ENCODE data around the gene TMEM255A. TPM values are rescaled to one million over a fixed set of nuclear protein-coding genes. Genes with fewer than 3 reads are reported as not detected.

TMEM255A gene
- total and polyA plus RNA-seq, 2 experiments from 2014 or later: 0.21 to 0.28 TPM

DNA sequence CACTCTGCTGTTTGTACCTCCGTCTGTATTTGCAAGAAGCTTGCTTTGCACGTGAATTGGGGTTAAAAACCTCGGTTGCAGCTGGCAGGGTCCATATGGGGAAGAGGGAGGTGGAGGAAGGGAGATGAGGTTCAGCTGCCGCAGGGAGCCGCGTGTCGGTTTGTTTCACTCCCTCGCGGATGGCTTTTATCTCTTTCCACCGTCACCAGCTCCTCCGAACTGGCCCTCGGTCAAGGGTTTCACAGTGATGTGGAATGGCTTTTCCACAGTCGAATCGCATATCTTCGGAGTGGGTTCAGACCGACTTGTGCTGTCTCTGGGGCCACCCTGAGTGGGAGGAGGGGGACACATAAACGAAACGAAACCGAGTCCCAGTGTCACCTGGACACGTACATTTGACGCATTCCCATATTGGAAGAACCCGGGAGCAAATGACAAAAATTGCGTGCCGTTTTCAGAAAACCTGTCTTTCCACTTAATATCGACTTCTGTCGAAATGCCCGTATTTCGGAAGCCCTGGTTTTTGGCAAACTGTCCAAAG, 59.7 kb downstream of the TMEM255A start:
- Histone ChIP-seq H3K27ac (ENCODE audit: low read depth) (peak overlapping the region; percentile 77; the same call in 1 of the 2 replicates), H3K4me1 (ENCODE audit: insufficient read depth) (peaks cover 4% of the 10 kb centered on the region; the same call in 1 of the 2 replicates), H3K27me3 (ENCODE audit: insufficient read depth) (peaks cover 23% of the 10 kb centered on the region; the same call in 1 of the 2 replicates), H3K4me2 (peak overlapping the region; percentile 86), H3K36me3 (ENCODE audit: insufficient read depth) (0 out of 2 replicates have a peak, but pooled peaks cover 3% of the 10 kb centered on the region), H3K79me2 (replicated peaks; ENCODE audit: insufficient read depth) (peaks cover 12% of the 10 kb centered on the region), H4K20me1 (replicated peaks; ENCODE audit: insufficient read depth) (peaks cover 4% of the 10 kb centered on the region), H2AFZ (0 out of 2 replicates have a peak overlapping the region, but pooled peaks have one; percentile 43), H3K9me2 (ENCODE audit: insufficient read depth) (no peaks in the 10 kb centered on the region), H3K4me3 (peak overlapping the region; percentile 73), H3F3A (replicated peaks; ENCODE audit: low read depth) (no peaks in the 10 kb centered on the region)
- TF ChIP-seq STAT1 (IDR thresholded peaks at IDR 0.05; ENCODE audit: unreplicated experiment) (no peak), EZH2 (IDR thresholded peaks at IDR 0.05; ENCODE audit: low read depth, unreplicated experiment) (no peak), CREB1 (CRISPR knock-in tag; IDR thresholded peaks at IDR 0.05; ENCODE audit: low read depth) (no peak), NANOG (IDR thresholded peaks at IDR 0.05; ENCODE audit: borderline replicate concordance) (no peak), POLR2AphosphoS5 (IDR thresholded peaks at IDR 0.05; ENCODE audit: low read depth) (no peak), ZNF331 (CRISPR knock-in tag; IDR thresholded peaks at IDR 0.05; ENCODE audit: low read depth) (no peak), JUNB (IDR thresholded peaks at IDR 0.05; ENCODE audit: unreplicated experiment) (no peak), ZNF114 (CRISPR knock-in tag; IDR thresholded peaks at IDR 0.05) (no peak), EZH2phosphoT487 (IDR thresholded peaks at IDR 0.05; ENCODE audit: unreplicated experiment) (no peak)
- TF ChIP-seq, protein P1, sequence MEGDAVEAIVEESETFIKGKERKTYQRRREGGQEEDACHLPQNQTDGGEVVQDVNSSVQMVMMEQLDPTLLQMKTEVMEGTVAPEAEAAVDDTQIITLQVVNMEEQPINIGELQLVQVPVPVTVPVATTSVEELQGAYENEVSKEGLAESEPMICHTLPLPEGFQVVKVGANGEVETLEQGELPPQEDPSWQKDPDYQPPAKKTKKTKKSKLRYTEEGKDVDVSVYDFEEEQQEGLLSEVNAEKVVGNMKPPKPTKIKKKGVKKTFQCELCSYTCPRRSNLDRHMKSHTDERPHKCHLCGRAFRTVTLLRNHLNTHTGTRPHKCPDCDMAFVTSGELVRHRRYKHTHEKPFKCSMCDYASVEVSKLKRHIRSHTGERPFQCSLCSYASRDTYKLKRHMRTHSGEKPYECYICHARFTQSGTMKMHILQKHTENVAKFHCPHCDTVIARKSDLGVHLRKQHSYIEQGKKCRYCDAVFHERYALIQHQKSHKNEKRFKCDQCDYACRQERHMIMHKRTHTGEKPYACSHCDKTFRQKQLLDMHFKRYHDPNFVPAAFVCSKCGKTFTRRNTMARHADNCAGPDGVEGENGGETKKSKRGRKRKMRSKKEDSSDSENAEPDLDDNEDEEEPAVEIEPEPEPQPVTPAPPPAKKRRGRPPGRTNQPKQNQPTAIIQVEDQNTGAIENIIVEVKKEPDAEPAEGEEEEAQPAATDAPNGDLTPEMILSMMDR (conservative IDR thresholded peaks at IDR 0.05; ENCODE audit: low read depth in 2 of 2): no peak
- TF ChIP-seq, protein P2, sequence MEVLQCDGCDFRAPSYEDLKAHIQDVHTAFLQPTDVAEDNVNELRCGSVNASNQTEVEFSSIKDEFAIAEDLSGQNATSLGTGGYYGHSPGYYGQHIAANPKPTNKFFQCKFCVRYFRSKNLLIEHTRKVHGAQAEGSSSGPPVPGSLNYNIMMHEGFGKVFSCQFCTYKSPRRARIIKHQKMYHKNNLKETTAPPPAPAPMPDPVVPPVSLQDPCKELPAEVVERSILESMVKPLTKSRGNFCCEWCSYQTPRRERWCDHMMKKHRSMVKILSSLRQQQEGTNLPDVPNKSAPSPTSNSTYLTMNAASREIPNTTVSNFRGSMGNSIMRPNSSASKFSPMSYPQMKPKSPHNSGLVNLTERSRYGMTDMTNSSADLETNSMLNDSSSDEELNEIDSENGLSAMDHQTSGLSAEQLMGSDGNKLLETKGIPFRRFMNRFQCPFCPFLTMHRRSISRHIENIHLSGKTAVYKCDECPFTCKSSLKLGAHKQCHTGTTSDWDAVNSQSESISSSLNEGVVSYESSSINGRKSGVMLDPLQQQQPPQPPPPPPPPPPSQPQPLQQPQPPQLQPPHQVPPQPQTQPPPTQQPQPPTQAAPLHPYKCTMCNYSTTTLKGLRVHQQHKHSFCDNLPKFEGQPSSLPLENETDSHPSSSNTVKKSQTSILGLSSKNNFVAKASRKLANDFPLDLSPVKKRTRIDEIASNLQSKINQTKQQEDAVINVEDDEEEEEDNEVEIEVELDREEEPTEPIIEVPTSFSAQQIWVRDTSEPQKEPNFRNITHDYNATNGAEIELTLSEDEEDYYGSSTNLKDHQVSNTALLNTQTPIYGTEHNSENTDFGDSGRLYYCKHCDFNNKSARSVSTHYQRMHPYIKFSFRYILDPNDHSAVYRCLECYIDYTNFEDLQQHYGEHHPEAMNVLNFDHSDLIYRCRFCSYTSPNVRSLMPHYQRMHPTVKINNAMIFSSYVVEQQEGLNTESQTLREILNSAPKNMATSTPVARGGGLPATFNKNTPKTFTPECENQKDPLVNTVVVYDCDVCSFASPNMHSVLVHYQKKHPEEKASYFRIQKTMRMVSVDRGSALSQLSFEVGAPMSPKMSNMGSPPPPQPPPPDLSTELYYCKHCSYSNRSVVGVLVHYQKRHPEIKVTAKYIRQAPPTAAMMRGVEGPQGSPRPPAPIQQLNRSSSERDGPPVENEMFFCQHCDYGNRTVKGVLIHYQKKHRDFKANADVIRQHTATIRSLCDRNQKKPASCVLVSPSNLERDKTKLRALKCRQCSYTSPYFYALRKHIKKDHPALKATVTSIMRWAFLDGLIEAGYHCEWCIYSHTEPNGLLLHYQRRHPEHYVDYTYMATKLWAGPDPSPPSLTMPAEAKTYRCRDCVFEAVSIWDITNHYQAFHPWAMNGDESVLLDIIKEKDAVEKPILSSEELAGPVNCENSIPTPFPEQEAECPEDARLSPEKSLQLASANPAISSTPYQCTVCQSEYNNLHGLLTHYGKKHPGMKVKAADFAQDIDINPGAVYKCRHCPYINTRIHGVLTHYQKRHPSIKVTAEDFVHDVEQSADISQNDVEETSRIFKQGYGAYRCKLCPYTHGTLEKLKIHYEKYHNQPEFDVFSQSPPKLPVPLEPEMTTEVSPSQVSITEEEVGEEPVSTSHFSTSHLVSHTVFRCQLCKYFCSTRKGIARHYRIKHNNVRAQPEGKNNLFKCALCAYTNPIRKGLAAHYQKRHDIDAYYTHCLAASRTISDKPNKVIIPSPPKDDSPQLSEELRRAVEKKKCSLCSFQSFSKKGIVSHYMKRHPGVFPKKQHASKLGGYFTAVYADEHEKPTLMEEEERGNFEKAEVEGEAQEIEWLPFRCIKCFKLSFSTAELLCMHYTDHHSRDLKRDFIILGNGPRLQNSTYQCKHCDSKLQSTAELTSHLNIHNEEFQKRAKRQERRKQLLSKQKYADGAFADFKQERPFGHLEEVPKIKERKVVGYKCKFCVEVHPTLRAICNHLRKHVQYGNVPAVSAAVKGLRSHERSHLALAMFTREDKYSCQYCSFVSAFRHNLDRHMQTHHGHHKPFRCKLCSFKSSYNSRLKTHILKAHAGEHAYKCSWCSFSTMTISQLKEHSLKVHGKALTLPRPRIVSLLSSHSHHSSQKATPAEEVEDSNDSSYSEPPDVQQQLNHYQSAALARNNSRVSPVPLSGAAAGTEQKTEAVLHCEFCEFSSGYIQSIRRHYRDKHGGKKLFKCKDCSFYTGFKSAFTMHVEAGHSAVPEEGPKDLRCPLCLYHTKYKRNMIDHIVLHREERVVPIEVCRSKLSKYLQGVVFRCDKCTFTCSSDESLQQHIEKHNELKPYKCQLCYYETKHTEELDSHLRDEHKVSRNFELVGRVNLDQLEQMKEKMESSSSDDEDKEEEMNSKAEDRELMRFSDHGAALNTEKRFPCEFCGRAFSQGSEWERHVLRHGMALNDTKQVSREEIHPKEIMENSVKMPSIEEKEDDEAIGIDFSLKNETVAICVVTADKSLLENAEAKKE (CRISPR knock-in tag; IDR thresholded peaks at IDR 0.05): no peak
- TF ChIP-seq, protein P3, sequence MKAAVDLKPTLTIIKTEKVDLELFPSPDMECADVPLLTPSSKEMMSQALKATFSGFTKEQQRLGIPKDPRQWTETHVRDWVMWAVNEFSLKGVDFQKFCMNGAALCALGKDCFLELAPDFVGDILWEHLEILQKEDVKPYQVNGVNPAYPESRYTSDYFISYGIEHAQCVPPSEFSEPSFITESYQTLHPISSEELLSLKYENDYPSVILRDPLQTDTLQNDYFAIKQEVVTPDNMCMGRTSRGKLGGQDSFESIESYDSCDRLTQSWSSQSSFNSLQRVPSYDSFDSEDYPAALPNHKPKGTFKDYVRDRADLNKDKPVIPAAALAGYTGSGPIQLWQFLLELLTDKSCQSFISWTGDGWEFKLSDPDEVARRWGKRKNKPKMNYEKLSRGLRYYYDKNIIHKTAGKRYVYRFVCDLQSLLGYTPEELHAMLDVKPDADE (IDR thresholded peaks at IDR 0.05): no peak
- TF ChIP-seq, protein P4, sequence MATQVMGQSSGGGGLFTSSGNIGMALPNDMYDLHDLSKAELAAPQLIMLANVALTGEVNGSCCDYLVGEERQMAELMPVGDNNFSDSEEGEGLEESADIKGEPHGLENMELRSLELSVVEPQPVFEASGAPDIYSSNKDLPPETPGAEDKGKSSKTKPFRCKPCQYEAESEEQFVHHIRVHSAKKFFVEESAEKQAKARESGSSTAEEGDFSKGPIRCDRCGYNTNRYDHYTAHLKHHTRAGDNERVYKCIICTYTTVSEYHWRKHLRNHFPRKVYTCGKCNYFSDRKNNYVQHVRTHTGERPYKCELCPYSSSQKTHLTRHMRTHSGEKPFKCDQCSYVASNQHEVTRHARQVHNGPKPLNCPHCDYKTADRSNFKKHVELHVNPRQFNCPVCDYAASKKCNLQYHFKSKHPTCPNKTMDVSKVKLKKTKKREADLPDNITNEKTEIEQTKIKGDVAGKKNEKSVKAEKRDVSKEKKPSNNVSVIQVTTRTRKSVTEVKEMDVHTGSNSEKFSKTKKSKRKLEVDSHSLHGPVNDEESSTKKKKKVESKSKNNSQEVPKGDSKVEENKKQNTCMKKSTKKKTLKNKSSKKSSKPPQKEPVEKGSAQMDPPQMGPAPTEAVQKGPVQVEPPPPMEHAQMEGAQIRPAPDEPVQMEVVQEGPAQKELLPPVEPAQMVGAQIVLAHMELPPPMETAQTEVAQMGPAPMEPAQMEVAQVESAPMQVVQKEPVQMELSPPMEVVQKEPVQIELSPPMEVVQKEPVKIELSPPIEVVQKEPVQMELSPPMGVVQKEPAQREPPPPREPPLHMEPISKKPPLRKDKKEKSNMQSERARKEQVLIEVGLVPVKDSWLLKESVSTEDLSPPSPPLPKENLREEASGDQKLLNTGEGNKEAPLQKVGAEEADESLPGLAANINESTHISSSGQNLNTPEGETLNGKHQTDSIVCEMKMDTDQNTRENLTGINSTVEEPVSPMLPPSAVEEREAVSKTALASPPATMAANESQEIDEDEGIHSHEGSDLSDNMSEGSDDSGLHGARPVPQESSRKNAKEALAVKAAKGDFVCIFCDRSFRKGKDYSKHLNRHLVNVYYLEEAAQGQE (IDR thresholded peaks at IDR 0.05; ENCODE audit: unreplicated experiment): no peak
- Mint-ChIP-seq H3K4me3 (peak overlapping the region; percentile 95), H3K27ac (peak overlapping the region; percentile 82; the same call in 1 of the 2 replicates), H3K9me3 (no peaks in the 10 kb centered on the region), H3K4me1 (peaks cover 5% of the 10 kb centered on the region), H3K36me3 (ENCODE audit: low read depth) (peaks cover 23% of the 10 kb centered on the region), H3K27me3 (ENCODE audit: insufficient read depth, low read depth, poor library complexity) (no peaks in the 10 kb centered on the region)
- peak; percentile 32 for DNase-seq (ENCODE audit: low spot score)
- peak; percentile 18 for ATAC-seq
